GM18868 (cell line): ENCODE measurements around the gene APOO.
"Not testable (repeated sequence)": the region's sequence is repeated elsewhere in the genome, so short reads cannot be mapped to it uniquely, and the experiment has no call there.

Experiments
- ATAC-seq: cut with Tn5 transposase; IDR thresholded peaks from one replicate; pipeline ENCODE4 v1.9.1; 2021; ENCODE audit warnings: mild to moderate bottlenecking, moderate library complexity; ENCODE audit not compliant: unreplicated experiment

The APOO gene

DNA sequence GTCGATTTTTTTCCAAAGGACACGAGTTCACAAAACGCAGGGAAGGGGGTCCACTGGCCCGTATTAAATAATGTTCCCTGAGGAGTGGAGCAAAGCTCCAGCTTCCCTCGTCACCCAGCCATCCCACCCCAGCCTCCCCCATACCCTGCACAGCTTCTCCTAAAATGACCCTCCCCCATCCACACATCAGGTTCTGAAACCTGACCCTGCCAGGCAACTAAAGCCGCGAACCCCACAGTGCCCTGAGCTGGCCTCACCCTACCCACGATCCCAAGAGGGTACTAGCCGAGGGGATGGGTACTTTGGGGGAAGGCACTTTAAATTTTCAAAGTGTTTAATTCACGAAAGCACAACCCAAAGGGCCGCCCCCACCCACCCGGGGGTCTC, 634 bp downstream of the APOO start:
- ATAC-seq: peak; percentile 3

DNA sequence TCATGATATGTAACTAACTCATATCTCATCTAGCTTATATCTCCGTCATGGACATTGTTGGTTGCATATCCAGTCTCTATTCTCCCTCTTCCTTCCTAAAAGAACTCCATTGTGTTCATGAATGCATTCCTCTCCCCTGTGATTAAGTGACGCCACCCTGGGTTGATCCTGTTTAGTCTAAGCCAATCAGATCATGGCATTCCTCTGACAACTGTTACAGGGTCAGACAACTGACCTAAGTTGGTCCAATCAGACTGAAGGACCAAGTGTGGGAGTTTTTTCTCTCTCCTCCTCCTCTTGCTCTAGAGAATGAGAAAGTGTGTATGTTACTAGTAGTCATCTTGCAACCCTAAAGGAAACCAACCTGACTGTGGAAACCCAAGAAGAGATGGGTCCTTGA, 3.6 kb downstream of the APOO start:
- no peak for ATAC-seq

DNA sequence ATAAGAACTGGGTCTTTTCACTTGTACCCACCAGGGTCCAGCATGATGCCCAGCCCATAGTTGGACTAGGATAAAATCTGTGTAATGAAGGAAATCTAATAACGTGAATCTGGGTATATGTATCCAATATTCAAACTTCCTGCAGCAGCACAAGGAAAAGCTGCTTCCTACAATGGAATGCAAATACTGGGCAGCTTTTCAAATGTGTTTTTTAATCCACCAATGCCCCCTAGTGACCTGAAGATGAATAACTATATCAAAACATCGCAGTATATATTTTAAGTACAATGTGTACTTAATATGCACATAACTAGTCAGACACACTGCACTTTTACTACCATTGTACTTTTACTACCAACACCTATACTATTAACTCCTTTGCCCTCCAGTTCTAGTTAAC, 5.3 kb downstream of the APOO start:
- ATAC-seq: no peak

DNA sequence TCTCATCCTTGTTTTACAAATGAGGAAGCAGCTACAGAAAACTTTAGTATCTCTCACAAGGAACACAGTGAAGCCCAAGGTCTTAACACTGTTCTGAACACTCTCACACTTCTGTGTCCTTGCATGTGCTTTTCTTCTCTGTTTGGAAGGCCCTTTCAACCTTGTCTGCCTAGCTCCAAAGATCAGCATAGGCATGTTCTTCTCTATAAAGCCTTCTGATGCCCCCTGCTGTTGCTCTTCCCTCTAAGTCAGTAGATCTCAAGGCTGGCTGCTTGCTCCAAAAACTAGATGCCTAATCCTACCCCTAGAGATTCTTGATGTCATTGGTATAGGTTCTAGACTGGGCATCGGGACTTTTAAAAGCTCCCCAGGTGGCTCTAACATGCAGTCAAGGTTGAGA, 5.9 kb downstream of the APOO start:
- ATAC-seq: peak; percentile 73

DNA sequence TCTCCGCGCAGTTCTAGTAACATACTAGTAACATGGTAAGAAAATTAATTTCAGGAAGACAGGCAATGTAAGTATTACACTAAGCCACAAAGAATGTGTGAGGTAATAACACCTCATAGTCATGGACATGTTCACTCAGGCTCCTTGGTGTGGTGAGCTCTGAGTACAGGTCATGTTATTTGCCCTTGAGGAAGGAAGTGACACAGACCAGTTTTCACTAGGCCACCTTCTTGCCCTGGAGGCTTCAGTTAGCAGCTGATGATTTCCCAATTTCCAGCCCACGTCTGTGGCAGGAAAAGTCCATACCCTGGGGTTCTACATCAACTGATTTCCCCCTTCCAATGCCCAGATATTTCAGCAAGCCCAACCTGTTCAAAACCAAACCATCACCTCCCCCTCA, 6.7 kb downstream of the APOO start:
- ATAC-seq: no peak

DNA sequence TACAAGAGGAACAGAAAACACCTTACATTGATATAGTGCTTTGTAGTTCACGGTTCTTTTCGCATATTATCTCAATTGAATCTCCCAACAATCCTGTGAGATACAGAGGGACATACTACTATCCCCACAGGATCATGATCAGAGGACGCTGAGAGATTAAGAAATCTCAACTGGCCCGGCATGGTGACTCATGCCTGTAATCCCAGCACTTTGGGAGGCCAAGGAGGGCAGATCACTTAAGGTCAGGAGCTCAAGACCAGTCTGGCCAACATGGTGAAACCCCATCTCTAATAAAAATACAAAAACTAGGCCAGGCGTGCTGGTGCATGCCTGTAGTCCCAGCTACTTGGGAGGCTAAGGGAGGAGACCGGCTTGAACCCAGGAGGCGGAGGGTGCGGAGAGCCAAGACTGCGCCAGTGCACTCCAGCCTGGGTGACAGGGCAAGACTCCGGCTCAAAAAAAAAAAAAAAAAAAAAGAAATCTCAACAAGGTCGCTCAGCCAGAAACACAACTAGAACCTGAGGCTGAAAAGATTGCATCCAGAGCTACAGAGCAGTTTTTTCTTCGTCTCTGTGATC, 7.4 kb downstream of the APOO start:
- no peak for ATAC-seq

DNA sequence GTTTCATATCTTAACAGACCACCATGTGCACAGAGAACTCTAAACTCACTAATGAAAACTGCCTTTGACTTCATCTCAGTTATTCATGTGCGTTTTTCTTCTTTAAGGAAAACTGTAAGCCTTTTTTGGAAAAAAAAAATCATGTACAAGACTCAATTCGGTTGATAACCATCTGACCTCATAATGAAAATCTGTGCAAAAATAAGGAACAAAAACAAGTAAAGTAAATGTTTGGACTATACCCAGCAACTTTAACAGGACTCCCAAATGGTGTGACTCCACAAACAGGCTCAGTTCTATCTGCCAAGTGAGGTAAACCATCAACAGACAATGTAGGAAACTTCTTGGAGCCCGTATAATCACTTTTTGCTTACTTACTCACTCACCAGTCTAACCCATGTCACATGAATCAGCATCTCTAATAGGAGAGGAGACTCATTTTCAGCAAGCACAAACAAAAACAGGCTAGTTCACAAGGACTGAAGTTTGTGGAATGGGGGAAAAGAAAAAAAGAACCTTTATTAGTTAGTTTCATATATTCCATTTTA, 9.3 kb downstream of the APOO start:
- ATAC-seq: no peak

DNA sequence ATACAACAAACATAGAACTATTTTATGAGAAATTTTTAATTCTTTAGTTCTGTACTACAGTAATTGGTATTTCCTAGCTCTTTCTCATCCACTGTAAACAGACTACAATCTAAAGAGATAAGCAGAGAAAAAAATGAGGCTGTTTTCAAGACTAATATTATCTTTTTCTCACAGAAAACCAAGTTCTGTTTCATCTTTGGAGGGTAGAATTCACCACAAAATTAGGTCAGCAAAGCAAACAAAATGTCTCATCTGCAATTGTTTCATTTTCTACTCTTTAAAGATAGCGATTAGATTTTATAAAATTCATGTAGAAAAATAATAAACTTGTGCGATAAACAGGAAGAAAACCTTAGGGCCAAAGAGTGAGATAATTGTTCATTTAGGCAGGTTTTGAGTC, 10.8 kb downstream of the APOO start:
- ATAC-seq: no peak

DNA sequence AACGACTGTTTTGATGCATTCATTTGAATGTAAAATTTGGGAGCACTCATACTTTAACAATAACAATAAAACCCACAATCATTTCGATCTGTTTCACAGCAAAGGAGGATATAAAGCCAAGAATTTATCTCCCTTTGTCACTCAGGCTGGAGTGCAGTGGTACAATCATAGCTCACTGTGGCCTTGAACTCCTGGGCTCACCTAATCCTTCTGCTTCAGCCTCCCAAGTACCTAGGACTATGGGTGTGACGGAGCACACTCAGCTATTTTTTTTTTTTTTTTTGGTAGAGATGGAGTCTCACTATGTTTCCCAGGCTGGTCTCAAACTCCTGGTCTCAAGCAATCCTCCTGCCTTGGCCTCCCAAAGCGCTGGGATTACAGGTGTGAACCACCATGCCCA, 11.2 kb downstream of the APOO start:
- ATAC-seq: not testable (repeated sequence)

DNA sequence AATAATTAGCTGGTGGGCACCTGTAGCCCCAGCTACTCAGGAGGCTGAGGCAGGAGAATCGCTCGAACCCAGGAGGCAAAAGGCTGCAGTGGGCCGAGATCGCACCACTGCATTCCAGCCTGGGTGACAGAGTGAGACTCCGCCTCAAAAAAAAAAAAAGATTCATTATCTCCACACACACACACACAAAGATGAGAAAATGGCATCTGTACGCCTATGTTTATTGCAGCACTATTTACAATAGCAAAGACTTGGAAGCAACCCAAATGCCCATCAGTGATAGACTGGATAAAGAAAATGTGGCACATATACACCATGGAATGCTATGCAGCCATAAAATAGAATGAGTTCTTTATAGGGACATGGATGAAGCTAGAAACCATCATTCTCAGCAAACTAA, 12.7 kb downstream of the APOO start:
- not testable (repeated sequence) for ATAC-seq

DNA sequence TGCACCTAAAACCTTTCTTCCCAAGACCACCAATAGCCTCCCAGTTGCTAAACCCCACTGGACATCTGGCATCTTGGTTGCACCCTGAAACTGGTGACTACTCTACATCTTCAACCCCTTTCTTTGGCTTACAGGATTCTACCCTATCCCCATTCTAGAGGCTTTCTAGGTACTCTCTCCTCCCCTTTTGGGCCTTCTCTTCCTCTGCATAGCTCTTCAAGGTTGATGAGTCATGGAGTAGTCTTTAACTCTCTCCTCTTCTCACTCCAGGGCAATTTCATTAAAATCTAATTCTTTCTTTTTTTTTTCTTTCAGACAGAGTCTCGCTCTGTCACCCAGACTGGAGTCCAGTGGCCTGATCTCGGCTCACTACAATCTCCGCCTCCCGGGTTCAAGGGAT, 16.8 kb downstream of the APOO start:
- no peak for ATAC-seq

DNA sequence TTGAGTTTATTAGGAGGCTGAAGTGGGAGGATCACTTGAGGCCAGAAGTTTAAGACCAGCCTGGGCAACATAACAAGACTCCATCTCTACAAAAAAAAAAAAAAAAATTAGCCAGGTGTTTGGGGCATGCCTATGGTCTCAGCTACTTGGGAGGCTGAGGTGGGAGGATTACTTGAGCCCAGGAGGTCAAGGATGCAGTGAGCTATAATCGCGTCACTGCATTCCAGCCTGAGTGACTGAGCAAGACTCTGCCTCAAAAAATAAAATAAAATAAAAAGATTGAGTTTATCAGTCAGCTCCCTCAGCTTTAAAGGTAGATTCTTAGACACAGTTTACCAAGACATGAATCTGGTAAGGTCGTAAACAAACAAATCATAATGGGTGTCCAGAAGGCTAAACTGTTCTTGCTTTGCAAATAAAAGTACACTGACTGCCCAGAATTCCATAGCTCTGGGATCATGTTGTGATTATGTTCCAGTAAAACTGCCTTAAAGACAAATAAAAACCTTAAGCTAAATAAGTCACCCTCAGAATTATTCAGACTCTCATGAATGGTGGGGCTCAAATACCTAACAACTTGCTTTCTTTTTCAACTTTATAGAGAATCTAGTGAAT, 18.7 kb downstream of the APOO start:
- no peak for ATAC-seq

DNA sequence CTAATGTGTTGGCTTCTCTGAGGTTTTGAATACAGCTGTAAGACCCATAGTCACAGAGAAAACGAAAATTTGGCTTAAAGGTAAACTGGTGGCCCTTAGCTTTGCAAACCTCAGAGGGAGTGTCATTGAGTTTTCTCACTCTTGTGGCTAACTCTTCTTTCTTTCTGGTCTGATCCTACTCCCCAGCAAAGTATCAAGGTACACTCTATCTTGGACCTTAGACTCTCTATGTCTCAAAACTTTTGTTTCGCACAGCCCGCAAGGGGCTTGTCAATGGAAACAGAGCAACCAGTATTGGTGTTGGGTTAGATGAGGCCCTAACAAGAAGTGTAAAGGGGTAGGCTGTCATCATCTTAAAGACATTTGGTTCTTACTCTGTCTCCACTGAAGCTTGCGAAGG, 19.8 kb downstream of the APOO start:
- ATAC-seq: no peak

DNA sequence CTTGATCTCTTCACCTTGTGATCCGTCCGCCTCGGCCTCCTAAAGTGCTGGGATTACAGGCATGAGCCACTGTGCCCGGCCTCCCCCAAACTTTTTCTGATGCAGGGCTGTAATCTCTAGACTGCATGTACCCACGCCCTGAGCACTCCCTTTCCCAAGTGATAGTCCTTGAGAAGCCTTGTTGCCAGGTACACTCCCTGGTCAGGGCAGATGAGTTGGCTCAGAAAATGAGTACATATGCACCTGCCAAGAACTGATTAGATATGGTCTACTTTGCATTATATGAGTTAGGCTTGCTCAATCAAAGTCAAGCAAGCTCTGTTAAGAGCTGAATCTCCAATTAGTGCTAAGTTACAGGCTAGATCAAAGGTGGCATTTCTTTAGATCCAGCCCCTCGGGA, 20.3 kb downstream of the APOO start:
- ATAC-seq: no peak

DNA sequence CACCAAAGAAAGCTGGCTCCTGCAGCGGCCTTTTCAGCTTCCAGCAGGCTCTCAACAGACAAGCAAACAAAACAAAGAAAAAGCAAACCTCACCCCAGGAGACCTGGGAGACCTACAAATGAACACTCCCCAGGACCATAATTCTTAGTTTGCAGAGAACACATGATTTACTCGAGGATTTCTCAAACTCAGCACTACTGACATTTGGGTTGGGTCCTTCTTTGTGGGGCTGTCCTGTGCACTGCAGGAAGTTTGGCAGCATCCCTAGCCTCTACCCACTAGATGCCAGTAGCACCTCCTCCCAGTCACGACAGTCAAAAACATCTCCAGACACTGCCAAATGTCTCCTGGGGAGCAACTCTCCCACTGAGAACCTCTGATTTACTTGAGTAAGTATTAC, 21.9 kb downstream of the APOO start:
- no peak for ATAC-seq

DNA sequence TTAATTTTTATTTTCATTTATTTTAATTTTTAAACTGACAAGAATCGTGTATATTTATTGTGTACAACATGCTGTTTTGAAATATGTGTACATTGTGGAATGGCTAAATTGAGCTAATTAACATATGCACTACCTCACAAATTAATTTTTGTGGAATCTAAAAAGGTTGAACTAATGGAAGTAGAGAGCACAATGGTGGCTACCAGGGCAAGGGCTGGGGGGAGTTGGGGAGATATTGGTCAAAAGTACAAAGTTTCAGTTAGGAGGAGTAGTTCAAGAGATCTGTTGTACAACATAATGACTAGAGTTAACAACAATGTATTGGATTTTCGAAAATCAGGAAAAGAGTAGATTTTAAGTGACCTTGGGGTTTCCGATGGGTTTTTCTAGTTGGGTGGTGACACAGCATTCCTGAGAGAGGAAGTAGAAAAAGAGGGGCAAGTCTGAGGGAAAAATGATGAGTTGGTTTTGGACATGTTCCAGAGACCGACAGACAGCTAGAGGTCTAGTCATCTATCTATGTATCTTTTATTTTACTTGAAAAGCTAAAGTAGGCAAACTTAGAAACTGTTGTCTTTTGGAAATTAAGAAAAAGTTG, 23.2 kb downstream of the APOO start:
- ATAC-seq: no peak

DNA sequence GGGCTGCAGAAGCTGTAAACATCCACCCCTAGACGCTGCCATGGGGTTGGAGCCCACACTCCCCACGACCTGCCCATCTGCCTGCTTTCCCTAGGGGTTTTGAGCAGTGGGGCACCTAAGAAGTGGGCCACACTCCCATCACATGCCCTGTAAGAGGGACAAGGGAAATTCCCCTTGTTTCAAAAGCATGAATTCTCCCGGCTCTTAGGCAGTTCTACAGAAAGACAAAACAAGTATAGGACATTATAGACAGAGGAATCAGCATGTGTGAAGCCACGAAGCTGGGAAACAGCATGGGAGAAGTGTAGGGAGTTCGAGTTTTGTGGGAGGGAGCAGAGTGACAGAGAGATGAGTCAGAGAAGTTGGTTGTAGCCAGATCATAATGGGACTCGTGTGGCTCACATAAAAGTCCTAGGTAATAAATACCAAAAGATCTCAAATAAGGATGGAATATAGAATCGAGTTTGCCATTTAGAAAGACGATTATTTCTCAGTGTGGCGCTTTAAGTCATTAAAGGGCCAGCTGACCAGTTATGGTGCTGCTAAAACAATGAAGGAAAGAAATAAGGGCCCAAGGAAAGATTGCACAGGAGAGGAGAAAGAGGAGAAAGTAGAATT, 23.9 kb downstream of the APOO start:
- ATAC-seq: no peak

DNA sequence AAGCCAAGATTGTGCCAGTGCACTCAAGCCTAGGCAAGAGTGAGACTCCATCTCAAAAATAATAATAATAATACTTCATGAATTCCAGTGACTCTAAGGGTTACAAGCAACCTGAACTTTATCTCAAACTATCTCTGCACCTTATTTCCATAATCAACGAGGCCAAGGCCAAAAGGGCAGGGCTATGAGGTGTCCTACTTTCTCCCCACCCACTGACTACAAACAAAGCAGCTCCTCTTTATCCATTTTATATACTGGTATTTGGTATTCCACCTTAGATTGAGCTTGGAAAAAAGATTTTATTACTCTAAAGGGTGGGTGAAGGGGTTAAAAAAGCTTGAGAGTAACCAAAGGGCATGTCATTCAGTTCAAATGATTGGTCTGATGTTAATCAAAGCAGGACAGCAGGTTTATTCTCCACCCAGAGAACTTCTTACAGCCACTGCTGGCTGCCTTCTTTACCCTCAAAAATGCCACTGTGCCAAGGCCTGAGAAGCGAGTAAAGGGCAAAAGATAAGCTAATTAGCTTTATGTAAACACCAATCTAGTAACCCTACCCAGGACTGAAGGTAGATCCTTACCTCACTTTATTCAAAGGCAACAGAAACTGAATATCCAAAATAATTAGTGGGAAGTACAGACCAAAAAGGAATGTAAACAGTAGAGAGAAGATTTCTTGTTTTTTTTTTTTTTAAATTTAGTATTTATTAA, 28.2 kb downstream of the APOO start:
- ATAC-seq: no peak

DNA sequence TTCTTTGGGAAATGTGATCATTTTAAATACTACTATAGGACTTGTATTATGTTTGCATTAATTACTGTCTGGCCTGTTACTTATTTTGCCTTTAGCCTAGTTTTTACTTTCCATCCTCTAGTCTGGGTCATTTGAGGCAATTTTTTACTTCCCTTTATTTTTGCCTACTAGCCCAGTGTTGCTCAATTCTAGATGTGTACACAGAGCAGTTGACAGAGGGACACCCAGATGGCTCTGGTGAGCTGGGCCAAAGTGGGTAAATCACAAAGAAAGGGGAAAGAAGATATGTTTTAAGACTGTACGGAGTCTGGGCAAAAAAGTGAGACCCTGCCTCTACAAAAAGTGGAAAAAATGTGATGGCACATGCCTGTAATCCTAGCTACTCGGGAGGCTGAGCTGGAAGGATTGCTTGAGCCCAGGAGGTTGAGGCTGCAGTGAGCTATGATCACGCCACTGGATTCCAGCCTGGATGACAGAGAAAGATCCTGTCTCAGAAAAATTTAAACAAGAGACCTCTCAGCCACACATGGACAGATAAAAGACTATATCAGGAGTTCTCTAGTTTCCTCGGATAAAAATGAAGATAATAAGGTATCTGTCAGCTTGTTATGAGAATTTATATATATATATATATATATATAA, 35.7 kb downstream of the APOO start:
- no peak for ATAC-seq

DNA sequence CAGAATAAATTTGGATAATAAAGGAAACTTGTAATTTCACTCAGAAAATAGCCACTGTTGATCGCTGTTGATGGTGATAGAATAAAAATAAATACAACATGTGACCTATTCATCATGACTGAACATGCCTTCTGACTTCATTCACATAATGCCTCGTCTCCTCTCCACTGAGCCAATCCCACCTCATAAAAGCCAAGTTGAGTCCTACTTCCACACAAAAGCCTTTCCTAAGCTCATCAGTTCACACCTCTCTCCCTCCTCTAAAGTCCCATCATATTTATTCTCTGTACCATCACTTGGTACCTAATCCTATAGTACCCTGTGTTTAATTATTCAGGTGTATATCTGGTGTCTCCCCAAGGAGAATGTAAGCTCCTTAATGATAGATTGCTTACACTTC, 37.7 kb downstream of the APOO start:
- no peak for ATAC-seq

DNA sequence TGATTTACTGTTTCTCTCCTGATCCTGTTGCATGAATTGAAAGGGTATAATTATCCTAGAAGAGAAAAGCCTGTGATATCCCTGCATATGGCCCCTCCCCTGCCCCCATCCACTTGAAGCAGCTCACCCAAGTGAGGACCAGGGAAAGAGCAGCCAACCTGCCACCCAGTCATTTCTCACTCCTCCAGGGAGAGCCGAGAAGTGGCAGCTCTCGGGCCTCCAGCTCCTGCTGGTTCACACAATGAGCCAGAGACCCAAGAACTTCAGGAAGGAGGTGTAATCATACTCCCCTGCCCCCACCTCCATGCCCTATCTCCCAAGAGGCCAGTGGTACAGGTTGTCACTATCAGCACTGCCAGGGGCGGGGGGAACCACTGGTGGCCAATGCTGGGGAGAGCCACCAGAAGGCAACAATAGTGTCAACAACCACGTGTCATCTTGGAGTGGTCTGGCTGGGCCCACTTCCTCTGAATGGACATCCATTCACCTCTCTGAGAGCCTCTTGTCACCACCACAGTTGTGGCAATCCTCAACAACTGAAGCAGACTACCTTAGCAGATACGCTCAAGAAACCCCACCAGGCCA, 42.9 kb downstream of the APOO start:
- ATAC-seq: no peak
